PC-3 (cell line): ENCODE measurements around the gene DGLUCY. TPM values are rescaled to one million over a fixed set of nuclear protein-coding genes. Genes with fewer than 3 reads are reported as not detected.

Experiments
- ATAC-seq: fragments of 200-7000 bp; cut with Tn5 transposase; 2 replicates; pipeline ENCODE4 v1.9.1; 2020; ENCODE audit warnings: mild to moderate bottlenecking, moderate library complexity
- BruUV-seq: library from RNA; stranded (reverse); fragments of 400-500 nt; replicated peaks from 2 replicates; lab custom pipeline; 2021; lab: Mats Ljungman, UMichigan
- CTCF ChIA-PET: fragments of 300-600 bp; sonication (Branson Sonifier 250); formaldehyde crosslinking; loops from one replicate; lab custom pipeline; 2022; ENCODE audit warnings: antibody characterized with exemption; lab: Charles Lee
- POLR2A ChIA-PET: fragments of 300-600 bp; sonication (Branson Sonifier 250); formaldehyde crosslinking; loops from one replicate; lab custom pipeline; 2022; ENCODE audit warnings: antibody characterized with exemption; ENCODE audit not compliant: unreplicated experiment; lab: Charles Lee
- DNase-seq: peaks from one replicate; pipeline ENCODE4 v3.0.0-alpha.2; 2015
- H2AFZ ChIP-seq: fragments of 300-600 bp; sonication (generic); 2 replicates; pipeline ENCODE4 v1.6.0; 2016; ENCODE audit warnings: antibody characterized with exemption, low read length
- H3F3A ChIP-seq: fragments of 300-600 bp; sonication (generic); one replicate; pipeline ENCODE4 v1.6.0; 2017; ENCODE audit warnings: antibody characterized with exemption, low read length, control low read depth, mild to moderate bottlenecking; ENCODE audit not compliant: unreplicated experiment
- H3K27ac ChIP-seq: fragments of 300-600 bp; sonication (generic); 2 replicates; pipeline ENCODE4 v1.5.1; 2016; ENCODE audit warnings: mild to moderate bottlenecking, low read length
- H3K27me3 ChIP-seq: fragments of 300-600 bp; sonication (generic); 2 replicates; pipeline ENCODE4 v1.6.1; 2016; ENCODE audit warnings: low read length, mixed read lengths
- H3K36me3 ChIP-seq: fragments of 300-600 bp; sonication (generic); 2 replicates; pipeline ENCODE4 v1.6.1; 2016; ENCODE audit warnings: low read depth, mixed run types, low read length, mixed read lengths
- H3K4me1 ChIP-seq: fragments of 300-600 bp; sonication (generic); 2 replicates; pipeline ENCODE4 v1.5.1; 2016; ENCODE audit warnings: low read length; ENCODE audit not compliant: insufficient read depth
- H3K4me2 ChIP-seq: fragments of 300-600 bp; sonication (generic); 2 replicates; pipeline ENCODE4 v1.6.0; 2016; ENCODE audit warnings: low read length
- H3K4me3 ChIP-seq: fragments of 300-600 bp; sonication (generic); 2 replicates; pipeline ENCODE4 v1.5.1; 2016; ENCODE audit warnings: mild to moderate bottlenecking, low read length, mixed read lengths
- H3K79me2 ChIP-seq: fragments of 300-600 bp; sonication (generic); 2 replicates; pipeline ENCODE4 v1.6.1; 2017; ENCODE audit warnings: low read length, mixed read lengths
- H3K9ac ChIP-seq: fragments of 300-600 bp; sonication (generic); 2 replicates; pipeline ENCODE4 v1.6.0; 2016; ENCODE audit warnings: mild to moderate bottlenecking, low read length
- H3K9me2 ChIP-seq: fragments of 300-600 bp; sonication (generic); replicated peaks from 2 replicates; pipeline ENCODE4 v1.6.1; 2016; ENCODE audit warnings: mixed run types, low read length, mixed read lengths
- H3K9me3 ChIP-seq: fragments of 300-600 bp; sonication (generic); 2 replicates; pipeline ENCODE4 v1.6.1; 2016; ENCODE audit warnings: low read length, mixed read lengths
- H4K20me1 ChIP-seq: fragments of 300-600 bp; sonication (generic); 2 replicates; pipeline ENCODE4 v1.6.1; 2016; ENCODE audit warnings: low read length, mixed read lengths
- EZH2 ChIP-seq: fragments of 300-600 bp; sonication (generic); IDR thresholded peaks from one replicate; pipeline ENCODE4 v1.6.1; 2017; ENCODE audit warnings: antibody characterized with exemption, mild to moderate bottlenecking, low read length; ENCODE audit not compliant: unreplicated experiment
- EZH2phosphoT487 ChIP-seq: fragments of 300-600 bp; sonication (generic); IDR thresholded peaks from 2 replicates; pipeline ENCODE4 v1.6.1; 2018; ENCODE audit warnings: mild to moderate bottlenecking, antibody characterized with exemption, low read length, borderline replicate concordance
- intact Hi-C: fragments of 100-400 bp; cut with micrococcal nuclease; formaldehyde crosslinking; loops from 2 replicates; pipeline ENCODE4 v1.9.0; 2023
- total RNA-seq: library from RNA; depleted of rRNA; stranded (reverse); fragments of >200 nt; gene quantifications from 2 replicates; pipeline ENCODE4 v1.2.3, GENCODE V29; 2014
- TF ChIP-seq, protein P1 (sequence below): fragments of 300-600 bp; sonication (generic); conservative IDR thresholded peaks from 2 replicates; pipeline ENCODE4 v1.5.1; 2017; ENCODE audit warnings: antibody characterized with exemption, low read depth, mild to moderate bottlenecking, low read length

DGLUCY gene
- total RNA-seq, 1 experiment from 2014 or later, result 0.84 TPM

DNA sequence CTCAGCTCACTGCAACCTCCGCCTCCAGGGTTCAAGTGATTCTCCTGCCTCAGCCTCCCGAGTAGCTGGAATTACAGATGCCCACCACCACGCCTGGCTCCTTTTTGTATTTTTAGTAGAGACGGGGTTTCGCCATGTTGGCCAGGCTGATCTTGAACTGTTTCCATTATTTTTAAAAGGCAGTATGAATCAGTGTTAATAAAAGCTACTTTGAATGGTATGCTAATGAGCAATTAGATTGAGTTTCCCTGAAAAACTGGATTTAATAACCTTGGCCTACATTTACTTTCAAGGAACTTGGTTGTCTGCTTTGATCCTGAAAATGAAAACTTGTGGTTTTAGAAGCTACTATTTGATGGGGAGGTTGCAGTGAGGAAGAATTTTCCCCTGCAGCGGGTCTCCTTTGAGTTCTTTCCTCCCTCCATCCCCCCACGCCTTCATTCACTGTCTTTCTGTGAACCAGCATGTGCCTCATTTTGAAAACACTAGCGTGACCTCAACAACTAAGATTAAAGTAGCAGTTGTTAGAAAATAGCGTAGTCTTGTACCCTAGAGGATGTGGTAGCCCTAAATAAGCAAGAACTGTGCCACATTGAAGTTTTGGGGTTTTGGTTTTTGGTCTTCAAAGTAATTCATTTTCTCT, 35.7 kb upstream of the DGLUCY start:
- Histone ChIP-seq H3K9me2 (no peaks in the 10 kb centered on the region), H3F3A (no peaks in the 10 kb centered on the region), H3K4me2 (no peak overlapping the region), H3K4me3 (no peak overlapping the region), H3K27me3 (no peaks in the 10 kb centered on the region), H4K20me1 (no peaks in the 10 kb centered on the region), H3K79me2 (no peaks in the 10 kb centered on the region), H3K27ac (no peak overlapping the region), H3K36me3 (no peaks in the 10 kb centered on the region), H3K9ac (no peak overlapping the region), H3K4me1 (no peaks in the 10 kb centered on the region), H2AFZ (no peak overlapping the region), H3K9me3 (no peaks in the 10 kb centered on the region)
- DNase-seq, result no peak
- TF ChIP-seq EZH2phosphoT487, result no peak
- TF ChIP-seq, protein P1, sequence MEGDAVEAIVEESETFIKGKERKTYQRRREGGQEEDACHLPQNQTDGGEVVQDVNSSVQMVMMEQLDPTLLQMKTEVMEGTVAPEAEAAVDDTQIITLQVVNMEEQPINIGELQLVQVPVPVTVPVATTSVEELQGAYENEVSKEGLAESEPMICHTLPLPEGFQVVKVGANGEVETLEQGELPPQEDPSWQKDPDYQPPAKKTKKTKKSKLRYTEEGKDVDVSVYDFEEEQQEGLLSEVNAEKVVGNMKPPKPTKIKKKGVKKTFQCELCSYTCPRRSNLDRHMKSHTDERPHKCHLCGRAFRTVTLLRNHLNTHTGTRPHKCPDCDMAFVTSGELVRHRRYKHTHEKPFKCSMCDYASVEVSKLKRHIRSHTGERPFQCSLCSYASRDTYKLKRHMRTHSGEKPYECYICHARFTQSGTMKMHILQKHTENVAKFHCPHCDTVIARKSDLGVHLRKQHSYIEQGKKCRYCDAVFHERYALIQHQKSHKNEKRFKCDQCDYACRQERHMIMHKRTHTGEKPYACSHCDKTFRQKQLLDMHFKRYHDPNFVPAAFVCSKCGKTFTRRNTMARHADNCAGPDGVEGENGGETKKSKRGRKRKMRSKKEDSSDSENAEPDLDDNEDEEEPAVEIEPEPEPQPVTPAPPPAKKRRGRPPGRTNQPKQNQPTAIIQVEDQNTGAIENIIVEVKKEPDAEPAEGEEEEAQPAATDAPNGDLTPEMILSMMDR, result no peak
- no peak for TF ChIP-seq EZH2
- ChIA-PET CTCF (no interaction called here), POLR2A (no interaction called here)
- no TSS peak for BruUV-seq
- no peak for ATAC-seq
- intact Hi-C loops, result no loop called here

DNA sequence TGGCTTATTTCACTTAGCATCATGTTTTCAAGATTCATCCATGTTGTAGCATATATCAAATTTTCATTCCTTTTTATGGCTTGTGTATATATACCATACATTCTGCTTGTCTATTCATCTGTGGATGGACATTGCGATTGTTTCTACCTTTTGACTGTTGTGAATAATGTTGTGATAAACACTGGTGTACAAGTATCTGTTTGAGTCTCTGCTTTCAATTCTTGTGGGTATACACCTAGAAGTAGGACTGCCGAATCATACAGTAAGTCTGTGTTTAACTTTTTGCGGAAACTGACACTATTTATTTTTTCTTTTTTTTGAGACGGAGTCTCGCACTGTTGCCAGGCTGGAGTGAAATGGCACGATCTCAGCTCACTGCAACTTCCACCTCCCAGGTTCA, 33.8 kb upstream of the DGLUCY start:
- no peak for TF ChIP-seq EZH2phosphoT487
- TF ChIP-seq, protein P1, result no peak
- TF ChIP-seq EZH2, result no peak
- Histone ChIP-seq H3K27me3 (no peaks in the 10 kb centered on the region), H3K4me2 (no peak overlapping the region), H3K4me3 (no peak overlapping the region), H3K36me3 (no peaks in the 10 kb centered on the region), H3K4me1 (no peaks in the 10 kb centered on the region), H3K9ac (no peak overlapping the region), H3F3A (no peaks in the 10 kb centered on the region), H2AFZ (no peak overlapping the region), H3K27ac (no peak overlapping the region), H4K20me1 (no peaks in the 10 kb centered on the region), H3K9me3 (no peaks in the 10 kb centered on the region), H3K79me2 (no peaks in the 10 kb centered on the region), H3K9me2 (no peaks in the 10 kb centered on the region)
- ChIA-PET POLR2A (no interaction called here), CTCF (no interaction called here)
- BruUV-seq, result no TSS peak
- no peak for DNase-seq
- no peak for ATAC-seq
- intact Hi-C loops, result no loop called here

DNA sequence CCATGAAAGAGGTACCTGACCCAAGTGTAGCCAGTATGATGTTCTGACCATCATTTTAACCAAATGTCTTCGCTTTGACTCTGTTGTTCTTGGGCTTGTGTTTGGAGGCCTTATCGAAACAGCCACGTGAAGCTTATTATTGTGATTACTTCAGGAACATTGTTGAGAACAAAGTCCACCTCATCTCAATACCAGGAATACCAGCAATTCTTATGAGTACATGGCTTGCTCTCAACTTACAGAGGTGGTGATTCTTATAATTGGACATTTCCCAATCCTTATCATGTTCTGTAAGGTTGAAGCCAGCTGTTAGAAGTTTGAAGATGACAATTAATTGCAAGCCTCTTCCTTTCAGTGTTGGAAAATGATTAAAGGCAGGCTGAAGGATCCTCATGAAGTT, 31.6 kb upstream of the DGLUCY start:
- no peaks in the 10 kb centered on the region for H4K20me1 ChIP-seq
- CTCF ChIA-PET, result no interaction called here
- no peak overlapping the region for H2AFZ ChIP-seq
- no peaks in the 10 kb centered on the region for H3F3A ChIP-seq
- TF ChIP-seq, protein P1, result no peak
- no peak for TF ChIP-seq EZH2
- TF ChIP-seq EZH2phosphoT487, result no peak
- ATAC-seq (no peak), DNase-seq (no peak)
- no peaks in the 10 kb centered on the region for H3K4me1 ChIP-seq
- intact Hi-C loops, result no loop called here
- no peaks in the 10 kb centered on the region for H3K9me2 ChIP-seq
- no peak overlapping the region for H3K27ac ChIP-seq
- no peaks in the 10 kb centered on the region for H3K9me3 ChIP-seq
- no peaks in the 10 kb centered on the region for H3K27me3 ChIP-seq
- H3K36me3 ChIP-seq, result no peaks in the 10 kb centered on the region
- no peak overlapping the region for H3K4me2 ChIP-seq
- POLR2A ChIA-PET, result no interaction called here
- no peak overlapping the region for H3K9ac ChIP-seq
- no peak overlapping the region for H3K4me3 ChIP-seq
- no peaks in the 10 kb centered on the region for H3K79me2 ChIP-seq
- BruUV-seq, result no TSS peak
